GM21515 (cell line): ENCODE results near the gene VAT1L.

ENCODE experiments used
- ATAC-seq: cut with Tn5 transposase; IDR thresholded peaks from one replicate; pipeline ENCODE4 v1.9.1; 2021; ENCODE audit not compliant: unreplicated experiment

VAT1L gene, protein sequence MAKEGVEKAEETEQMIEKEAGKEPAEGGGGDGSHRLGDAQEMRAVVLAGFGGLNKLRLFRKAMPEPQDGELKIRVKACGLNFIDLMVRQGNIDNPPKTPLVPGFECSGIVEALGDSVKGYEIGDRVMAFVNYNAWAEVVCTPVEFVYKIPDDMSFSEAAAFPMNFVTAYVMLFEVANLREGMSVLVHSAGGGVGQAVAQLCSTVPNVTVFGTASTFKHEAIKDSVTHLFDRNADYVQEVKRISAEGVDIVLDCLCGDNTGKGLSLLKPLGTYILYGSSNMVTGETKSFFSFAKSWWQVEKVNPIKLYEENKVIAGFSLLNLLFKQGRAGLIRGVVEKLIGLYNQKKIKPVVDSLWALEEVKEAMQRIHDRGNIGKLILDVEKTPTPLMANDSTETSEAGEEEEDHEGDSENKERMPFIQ

DNA sequence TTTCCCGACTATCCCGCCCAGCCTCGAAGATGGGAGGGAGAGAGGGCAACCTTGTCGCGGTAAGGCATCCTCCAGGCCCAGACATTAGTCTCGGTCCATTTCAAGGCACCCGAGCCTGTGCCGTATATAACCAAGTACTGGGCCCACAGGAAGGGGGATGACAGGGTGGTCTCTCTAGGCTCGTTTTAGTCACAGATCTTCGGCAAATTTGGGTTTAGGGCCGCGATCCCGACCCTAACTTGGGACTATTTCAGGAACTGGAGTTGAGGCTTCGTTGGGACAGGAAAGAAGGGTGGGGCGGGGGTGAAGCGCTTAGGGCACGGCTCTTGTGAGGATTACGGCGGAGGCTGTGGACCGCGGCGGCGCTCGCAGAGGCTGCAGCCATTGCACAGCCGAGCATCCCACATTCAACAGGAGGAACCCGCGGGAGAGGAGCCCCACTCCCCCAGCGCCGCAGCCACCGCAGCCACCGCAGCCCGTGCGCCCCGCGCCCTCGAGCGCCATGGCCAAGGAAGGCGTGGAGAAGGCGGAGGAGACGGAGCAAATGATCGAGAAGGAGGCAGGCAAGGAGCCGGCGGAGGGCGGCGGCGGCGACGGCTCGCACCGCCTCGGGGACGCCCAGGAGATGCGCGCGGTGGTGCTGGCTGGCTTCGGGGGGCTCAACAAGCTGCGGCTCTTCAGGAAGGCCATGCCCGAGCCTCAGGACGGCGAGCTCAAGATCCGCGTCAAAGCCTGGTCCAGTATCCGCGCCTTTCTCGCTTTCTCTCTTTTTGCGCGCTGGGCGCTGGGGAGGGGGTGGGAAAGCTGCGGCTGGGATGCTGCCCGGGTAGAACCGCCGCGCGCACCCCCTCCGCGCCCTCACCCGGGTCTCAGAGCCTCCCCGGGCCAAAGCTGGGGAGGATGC, at the start of gene VAT1L:
TSS of gene VAT1L (plus strand) at position 384 of the 904 bp plus-strand sequence. CDS start at position 503, 119 bp downstream.
- no peak for ATAC-seq

DNA sequence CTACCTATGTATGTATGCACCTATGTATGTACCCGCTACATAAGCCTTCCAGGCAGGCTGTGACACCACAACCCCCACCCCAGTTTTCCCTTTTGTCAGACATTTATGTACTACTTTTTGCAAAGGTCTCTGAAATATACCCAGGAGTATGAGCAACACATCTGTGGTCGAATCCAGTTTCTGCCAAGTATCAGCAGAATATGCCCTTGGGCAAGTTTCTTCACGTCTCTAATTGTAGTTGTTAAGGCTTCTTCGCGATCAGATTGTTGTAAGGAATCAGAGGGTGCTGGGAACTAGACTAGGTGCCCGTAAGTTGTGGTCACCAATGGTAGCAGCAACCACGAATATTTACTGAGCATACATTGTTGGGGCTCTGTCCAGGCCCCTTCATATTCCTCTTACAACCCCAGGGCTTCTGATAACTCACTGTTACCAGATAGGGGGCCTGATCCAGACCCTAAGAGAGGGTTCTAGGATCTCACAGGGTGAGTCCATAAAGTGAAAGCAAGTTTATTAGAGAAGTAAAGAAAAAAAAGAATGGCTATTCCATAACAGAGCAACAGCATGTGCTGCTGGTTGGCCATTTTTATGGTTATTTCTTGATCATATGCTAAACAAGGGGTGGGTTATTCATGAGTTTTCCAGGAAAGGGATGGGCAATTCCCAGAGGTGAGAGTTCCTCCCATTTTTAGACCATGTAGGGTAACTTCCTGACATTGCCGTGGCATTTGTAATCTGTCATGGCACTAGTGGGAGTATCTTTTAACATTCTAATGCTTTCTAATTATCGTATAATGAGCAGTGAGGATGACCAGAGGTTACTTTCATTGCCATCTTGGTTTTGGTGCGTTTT, 49.4 kb upstream of the VAT1L start:
- ATAC-seq = no peak

DNA sequence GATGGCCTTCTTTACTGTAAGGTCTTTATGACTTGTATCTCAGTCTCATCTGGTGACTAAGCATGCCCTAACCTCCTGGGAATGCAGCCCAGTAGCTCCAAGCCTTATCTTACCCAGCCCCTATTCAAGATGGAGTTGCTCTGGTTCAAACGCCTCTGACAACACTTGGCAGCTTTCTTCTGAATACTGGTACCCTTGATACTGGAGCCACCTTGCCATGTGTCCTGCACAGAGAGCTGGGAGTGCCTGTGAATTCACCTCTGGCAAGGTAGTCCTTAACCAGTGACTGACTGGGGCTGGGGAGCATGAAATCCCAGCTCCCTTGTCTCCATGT, 48.8 kb upstream of the VAT1L start:
- no peak for ATAC-seq

DNA sequence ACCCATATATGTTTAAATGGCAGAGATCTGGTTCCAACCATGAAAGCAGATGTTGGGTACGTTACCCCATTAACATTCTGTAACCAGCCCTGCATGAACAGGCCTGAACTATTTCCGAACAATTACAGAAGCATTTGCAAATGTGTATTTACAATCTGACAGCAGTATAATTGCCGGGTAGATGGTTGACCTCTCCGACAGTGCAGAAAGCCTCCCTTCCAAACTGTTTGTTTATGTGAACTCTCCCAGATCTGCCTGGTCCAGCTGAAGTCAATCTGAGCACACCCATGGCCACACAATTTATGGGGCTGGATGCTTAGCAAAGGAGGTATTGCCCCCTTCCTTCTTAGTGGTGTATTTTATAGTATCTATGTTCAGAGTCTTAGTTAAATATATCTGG, 44.2 kb upstream of the VAT1L start:
- ATAC-seq = no peak

DNA sequence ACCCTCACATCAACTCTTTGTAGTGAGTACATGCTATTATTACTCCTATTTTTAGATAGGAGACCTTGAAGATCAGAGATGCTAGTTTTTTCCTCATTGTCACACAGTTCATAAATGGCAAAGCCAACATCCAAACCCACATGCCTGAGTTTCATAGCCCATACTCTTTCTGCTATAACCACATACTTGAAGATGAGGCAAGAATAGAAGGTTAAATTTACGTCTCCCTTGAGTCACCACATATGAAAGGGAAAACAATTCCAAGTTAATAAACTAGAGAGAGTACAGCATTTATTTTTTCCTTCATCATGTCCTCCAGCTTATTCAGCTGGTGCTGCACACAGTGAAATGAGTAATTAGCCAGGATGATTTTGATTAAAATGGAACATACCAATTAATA, 42.4 kb upstream of the VAT1L start:
- no peak for ATAC-seq

DNA sequence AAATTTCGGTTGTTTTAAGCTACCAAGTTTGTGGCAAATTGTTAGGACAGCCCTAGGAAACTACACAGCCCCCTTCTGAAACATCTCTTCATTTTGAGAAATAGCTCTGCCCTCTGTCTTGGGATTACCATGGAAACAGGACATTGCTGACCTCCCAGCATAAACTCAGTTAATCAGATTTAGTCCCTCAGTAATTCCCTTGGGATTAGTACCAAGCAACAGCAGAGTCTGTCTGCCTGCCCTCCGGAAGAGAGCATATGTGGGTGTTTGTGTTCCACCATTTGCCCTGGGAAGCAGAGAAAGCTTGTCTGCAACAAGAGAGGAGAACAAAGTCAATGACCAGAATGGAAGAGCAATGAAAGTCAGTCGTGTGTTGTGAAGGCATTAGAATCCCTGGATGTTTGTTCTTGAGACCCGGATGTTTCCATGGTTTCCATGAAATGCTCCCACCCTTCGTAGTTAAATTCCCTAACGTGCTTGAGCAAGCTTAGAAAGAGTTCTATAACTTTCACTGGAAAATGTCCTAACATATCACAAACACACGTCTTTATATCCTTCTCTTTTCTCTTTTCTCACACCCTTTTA, 39.9 kb upstream of the VAT1L start:
- ATAC-seq = no peak

DNA sequence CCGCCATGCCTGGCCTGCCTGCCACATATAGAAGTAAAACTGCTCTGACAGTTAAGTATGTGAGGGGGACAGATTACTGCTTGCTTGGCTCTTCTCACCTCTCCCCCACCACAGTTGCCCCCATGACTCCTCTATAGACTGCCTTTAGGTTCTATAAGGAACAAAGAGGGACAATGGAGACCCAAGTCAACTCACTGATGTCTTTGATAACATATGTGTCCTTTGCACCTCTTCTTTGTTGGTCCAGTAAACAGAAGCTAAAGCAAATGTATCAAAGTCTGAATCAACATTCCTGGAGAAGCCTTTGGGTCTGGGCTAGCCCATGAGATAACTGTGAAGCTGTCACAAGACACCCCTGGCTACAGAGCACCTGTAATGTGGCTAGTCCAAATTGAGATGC, 38.9 kb upstream of the VAT1L start:
- ATAC-seq = no peak

DNA sequence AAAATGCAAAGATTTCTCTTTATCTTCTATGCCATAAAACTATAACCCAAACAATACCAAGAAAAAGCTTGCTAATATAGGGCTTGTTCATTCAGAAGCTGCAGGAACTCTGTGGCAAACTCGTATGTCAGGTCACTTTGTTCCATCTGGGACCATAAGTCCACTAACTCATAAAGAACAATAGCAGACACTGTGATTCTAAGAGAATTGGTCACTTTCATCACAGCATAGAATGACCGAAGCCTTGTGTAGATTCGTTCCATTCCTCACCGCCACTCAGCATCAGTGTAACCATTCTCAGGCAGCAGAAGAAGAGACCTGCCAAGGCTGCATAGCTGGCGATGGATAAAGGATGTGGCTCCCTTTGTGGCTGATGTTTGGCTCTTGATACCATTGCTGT, 30.3 kb upstream of the VAT1L start:
- ATAC-seq = no peak

DNA sequence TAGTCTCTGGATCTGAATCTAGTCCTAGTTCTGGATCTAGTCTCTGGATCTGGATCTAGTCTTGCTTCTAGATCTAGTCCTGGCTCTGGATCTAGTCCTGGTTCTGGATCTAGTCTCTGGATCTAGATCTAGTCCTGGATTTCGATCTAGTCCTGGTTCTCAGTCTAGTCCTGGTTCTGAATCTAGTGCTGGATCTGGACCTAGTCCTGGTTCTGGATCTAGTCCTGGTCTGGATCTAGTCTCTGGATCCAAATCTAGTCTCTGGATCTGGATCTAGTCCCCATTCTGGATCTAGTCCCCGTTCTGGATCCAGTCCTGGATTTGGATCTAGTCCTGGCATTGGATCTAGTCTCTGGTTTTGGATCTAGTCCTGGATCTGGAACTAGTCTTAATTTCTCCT, 29.9 kb upstream of the VAT1L start:
- no peak for ATAC-seq

DNA sequence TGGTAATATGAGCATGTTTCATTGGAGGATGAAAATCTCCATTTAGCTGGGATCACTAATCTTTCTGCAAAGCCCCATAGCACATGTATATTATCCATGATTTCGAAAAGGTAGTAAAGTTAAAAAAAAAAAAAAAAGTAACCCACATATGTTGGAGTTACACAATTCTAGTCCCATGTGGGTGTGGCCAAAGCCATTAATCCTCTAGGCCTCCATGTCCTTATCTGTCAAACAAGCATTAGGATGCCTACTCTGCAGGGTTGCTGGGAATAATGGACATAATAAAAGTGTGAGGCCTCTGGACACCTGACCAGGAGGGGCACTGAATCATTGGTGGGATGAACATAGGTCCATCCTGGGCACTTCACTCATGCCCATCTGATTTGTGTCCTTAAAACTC, 29.2 kb upstream of the VAT1L start:
- ATAC-seq = no peak

DNA sequence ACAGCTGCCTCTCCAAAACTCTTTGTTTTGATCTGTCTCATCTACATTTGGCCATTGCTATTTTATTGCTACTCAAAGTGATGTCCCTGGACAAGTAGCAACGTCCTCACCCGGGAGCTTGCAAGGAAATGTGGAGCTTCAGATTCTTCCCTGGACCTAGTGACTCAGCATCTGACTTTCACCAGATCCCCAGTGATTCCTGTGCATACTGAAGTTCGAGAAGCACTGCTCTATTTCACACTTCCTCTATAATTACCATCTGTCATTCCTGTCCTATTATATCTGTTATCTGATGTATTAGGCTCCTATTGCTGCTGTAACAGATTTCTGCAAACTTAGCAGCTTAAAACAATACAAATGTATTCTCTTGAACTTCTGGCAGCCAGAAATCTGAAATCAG, 28.5 kb upstream of the VAT1L start:
- ATAC-seq = no peak

DNA sequence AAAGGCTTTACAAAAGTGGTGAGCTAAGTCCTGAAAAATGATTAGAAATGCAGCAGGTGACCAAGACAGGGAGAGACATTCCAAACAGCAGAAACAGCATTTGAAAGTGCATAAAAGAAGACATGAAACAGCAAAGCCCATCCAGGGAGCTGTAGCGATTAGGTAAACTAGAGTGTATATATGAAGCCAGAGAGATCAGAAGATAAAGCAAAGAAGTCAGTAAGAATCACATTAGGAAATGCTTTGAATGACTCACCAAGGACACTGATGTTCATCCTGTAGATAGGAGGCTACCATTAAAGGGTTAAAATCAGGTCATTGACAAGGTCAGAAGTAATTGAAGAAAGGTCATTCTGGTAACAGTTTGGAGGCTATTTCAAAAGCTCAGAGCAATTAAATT, 27.6 kb upstream of the VAT1L start:
- ATAC-seq = no peak

DNA sequence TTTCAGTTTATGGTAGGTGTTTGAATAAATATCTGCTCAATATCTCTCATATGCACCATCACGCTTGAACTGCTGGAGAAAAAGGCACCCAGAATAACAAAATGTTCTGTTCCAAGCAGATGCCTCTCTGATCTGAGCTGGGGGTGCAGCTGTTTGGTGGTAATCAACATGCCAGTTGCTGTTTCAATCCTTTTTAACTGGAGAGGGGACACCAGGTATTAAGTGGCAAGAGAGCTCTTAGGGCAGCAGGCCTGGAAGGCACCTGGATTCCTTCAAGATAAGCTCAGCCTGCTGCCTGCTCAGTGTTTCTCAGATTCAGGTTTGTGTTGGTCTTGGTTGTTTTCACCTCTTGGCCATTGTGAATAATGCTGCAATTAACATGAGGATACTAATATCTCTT, 27.2 kb upstream of the VAT1L start:
- ATAC-seq = no peak

DNA sequence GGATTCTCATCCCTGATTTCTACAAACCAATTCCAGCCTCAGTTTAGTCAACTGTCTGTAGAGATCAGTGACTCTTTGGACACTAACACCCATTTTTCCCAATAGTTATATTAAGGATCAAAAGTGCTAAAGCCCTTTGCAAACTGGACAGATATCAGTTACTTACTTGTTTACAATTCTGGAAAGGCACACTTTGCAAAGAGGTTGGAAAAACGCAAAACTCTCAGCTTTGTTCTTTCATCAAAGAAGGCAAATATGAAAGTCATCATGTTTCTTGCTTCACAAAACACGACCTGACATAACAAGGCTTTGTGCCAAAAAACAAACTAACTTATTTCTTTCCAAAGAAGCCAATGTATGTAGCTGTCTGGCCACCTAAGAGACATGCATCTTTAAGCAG, 26.1 kb upstream of the VAT1L start:
- ATAC-seq = no peak

DNA sequence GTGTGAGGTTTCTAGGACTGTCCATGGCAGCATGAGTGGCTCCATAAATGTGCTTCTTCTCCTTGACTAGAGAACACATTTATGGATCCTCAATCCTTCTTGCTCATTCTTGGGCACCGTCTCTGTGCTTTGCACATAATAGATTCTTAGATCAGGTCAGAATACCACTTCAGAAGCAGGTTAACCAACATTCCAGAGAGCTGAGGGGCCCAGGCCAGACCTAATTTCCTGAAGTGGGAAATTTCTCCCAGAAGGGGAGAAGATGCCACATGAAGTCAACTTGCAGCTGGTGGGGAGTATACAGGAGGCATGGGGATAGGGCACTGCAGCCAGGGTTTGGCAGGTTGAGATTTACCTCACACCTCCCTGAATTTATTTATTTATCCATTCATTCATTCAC, 24.4 kb upstream of the VAT1L start:
- ATAC-seq = no peak

DNA sequence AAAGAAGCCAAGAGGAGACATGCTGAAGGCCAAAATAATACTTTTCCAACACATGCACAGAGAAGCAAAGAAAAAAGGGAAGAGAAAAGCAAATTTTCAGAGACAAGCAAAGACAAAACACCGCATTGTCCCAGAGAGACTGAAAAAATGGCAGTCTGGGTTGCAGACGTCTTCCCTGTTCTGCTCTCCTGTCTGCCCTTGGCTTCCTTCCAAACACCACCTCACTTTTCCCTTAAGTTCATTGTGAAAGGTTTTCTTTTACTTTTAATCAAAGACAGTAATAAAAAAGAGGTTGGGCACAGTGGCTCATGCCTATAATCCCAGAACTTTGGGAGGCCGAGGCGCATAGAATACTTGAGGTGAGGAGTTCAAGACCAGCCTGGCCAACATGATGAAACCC, 21.2 kb upstream of the VAT1L start:
- no peak for ATAC-seq

DNA sequence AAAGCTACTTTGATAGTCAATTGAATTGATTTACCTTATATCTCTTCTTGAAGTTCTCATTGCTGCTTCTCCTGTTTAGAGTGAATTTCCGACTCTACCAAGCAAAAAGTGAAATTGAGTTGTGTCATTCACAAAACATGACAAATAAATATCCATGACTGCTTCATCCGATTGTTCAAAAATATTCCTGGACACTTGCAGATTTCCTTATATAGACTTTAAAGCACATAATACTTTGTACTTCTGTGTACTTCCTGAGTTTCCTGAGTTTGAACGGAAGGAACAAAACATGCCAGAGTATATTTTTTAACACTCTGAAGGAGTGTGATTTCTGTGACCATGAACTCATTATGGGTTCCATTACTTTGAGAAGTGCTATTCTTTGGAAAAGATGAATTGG, 20.5 kb upstream of the VAT1L start:
- no peak for ATAC-seq

DNA sequence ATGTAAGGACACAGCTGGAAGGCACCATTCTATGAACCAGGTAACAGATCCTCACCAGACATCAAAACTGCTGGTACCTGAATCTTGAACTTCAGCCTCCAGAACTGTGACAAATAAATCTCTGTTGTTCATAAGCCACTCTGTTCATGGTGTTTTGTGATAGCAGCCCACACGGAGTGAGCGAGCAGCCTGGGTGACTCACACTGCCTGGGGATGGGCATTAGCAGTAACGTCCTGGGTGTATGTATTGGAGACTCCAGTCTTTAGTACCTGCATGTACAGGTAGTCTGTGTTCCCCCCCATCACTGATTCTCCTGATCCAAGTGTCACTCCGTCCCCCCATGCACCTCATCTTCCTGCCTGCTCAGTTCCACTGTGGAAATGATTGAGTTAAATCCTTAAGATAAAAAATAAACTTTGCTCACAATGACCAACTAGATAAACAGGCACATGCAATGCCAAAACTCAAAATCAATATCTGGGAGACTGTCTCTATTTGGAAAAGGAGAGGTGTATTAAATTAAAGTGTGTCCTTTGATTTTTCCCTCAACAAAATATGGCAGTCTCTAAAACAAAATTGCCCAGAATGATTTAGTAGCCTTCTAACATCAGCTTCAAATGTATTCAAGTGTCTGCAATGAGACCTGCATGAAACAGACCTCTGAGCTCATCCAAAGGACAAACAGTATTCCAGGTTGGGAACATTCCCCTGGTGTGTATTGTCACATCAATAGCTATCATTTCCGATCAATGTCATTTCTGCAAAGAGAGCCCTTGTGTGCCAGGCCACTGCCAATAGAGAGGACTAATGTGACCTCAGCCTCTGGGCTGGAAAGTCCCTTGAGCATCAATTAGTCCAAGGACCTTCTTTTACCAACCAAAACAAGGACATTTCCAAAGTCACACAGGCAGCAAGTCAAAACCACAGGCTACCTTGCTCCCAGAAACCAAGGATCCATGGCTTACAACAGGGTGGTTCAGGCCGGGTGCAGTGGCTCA, 12.2 kb upstream of the VAT1L start:
- ATAC-seq = no peak

DNA sequence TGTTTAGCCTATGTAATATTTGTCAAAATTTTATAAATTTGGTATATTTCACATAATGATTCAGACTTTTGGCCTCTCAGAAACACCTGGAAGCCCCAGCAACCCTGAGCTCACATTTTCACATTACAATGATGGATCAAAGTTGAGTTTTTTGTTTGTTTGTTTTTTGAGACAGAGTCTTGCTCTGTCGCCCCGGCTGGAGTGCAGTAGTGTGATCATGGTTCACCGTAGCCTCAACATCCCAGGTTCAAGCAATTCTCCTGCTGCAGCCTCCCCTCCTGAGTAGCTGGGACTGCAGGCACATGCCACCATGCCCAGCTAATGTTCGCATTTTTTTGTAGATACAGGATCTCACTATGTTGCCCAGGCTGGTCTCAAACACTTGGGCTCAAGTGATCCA, 10.6 kb upstream of the VAT1L start:
- ATAC-seq = no peak

DNA sequence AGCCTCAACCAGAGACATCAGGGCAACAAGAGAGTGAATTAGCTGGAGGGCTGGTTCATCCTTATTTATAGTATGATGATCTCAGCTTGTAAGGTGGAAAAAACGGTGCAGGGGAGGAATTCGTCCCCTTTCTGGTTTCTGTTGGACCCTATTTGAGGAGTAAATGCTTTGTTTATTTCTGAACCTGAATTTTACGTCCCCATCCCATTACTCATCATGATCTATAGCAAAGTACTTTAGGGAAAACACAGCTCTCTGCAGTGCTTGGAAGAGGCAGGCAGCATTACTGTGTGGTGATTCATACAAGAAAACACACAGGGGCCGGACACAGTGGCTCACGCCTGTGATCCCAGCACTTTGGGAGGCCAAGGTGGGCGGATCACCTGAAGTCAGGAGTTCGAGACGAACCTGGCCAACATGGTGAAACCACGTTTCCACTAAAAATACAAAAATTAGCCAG, 8.0 kb upstream of the VAT1L start:
- ATAC-seq = no peak
